ENCODE measurements around the gene BCAT1.

DNA sequence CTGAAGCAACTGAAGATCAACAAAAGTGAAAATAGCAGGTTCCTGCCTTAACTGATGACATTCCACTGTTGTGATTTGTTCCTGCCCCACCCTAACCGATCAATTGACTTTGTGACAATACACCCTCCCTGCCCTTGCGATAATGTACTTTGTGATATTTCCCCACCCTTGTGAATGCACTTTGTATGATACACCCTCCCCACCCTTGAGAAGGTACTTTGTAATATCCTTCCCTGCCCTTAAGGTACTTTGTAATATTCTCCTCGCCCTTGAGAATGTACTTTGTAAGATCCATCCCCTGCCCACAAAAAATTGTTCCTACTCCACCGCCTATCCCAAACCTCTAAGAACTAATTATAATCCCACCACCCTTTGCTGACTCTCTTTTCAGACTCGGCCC, 41.4 kb downstream of the BCAT1 start:
- TF ChIP-seq, protein P1, sequence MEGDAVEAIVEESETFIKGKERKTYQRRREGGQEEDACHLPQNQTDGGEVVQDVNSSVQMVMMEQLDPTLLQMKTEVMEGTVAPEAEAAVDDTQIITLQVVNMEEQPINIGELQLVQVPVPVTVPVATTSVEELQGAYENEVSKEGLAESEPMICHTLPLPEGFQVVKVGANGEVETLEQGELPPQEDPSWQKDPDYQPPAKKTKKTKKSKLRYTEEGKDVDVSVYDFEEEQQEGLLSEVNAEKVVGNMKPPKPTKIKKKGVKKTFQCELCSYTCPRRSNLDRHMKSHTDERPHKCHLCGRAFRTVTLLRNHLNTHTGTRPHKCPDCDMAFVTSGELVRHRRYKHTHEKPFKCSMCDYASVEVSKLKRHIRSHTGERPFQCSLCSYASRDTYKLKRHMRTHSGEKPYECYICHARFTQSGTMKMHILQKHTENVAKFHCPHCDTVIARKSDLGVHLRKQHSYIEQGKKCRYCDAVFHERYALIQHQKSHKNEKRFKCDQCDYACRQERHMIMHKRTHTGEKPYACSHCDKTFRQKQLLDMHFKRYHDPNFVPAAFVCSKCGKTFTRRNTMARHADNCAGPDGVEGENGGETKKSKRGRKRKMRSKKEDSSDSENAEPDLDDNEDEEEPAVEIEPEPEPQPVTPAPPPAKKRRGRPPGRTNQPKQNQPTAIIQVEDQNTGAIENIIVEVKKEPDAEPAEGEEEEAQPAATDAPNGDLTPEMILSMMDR (IDR thresholded peaks at IDR 0.05; ENCODE audit: extremely low read depth in 1 of 2, insufficient read depth in 1 of 2, low read depth in 1 of 2, low read length in 2 of 2), result no peak
- TF ChIP-seq, protein P2, sequence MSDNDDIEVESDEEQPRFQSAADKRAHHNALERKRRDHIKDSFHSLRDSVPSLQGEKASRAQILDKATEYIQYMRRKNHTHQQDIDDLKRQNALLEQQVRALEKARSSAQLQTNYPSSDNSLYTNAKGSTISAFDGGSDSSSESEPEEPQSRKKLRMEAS (IDR thresholded peaks at IDR 0.05; ENCODE audit: insufficient read depth, insufficient read length), result no peak
- no peak for TF ChIP-seq POLR2A (IDR thresholded peaks at IDR 0.05; ENCODE audit: low read depth, low read length)
- TF ChIP-seq POLR2AphosphoS5 (IDR thresholded peaks at IDR 0.05; ENCODE audit: insufficient read depth, low read depth, low read length), result no peak
- no peak for TF ChIP-seq EZH2 (IDR thresholded peaks at IDR 0.05; ENCODE audit: borderline replicate concordance, low read depth, low read length, severe bottlenecking)
- no peak for TF ChIP-seq FOS (IDR thresholded peaks at IDR 0.05; ENCODE audit: borderline replicate concordance, insufficient read depth, low read length)
